Cardiac muscle cell (in vitro differentiated cells and primary cell): ENCODE results near the gene TPSAB1. TPM values are rescaled to one million over a fixed set of nuclear protein-coding genes. Genes with fewer than 3 reads are reported as not detected.

ENCODE experiments used
- DNase-seq, 2 donors: peaks; one replicate each; pipeline versions ENCODE4 v3.0.0 to v3.0.0-alpha.2; 2010 to 2017; ENCODE audit warnings: low read depth in 1 of 2, low spot score in 1 of 2
- H3K27ac ChIP-seq: fragments of 200-600 bp; sonication (generic); 2 replicates; pipeline ENCODE4 v1.5.1; 2016
- H3K27me3 ChIP-seq: fragments of 200-600 bp; sonication (generic); 2 replicates; pipeline ENCODE4 v1.6.0; 2016; ENCODE audit warnings: control low read depth
- H3K36me3 ChIP-seq: fragments of 200-600 bp; sonication (generic); 2 replicates; pipeline ENCODE4 v1.5.1; 2016; ENCODE audit warnings: control low read depth
- H3K4me1 ChIP-seq: fragments of 200-600 bp; sonication (generic); 2 replicates; pipeline ENCODE4 v1.8.1; 2017; ENCODE audit warnings: low read depth, mild to moderate bottlenecking, mixed run types
- H3K4me3 ChIP-seq: fragments of 200-600 bp; sonication (generic); 2 replicates; pipeline ENCODE4 v1.5.1; 2016; ENCODE audit warnings: mild to moderate bottlenecking
- H3K9me3 ChIP-seq: fragments of 200-600 bp; sonication (generic); 2 replicates; pipeline ENCODE4 v1.5.1; 2017; ENCODE audit warnings: low read depth, mild to moderate bottlenecking, control low read depth
- CTCF ChIP-seq: IDR thresholded peaks from 2 replicates; pipeline ENCODE4 v1.5.1; 2012; ENCODE audit warnings: low read depth, mild to moderate bottlenecking, low read length
- polyA plus RNA-seq: library from polyadenylated mRNA; unstranded; fragments of >200 nt; fragmentation: Nextera tagmentation; extraction: Ambion mirVana; gene quantifications from 2 replicates; pipeline ENCODE4 v1.2.1, GENCODE V29; 2016
- total RNA-seq: library from RNA; depleted of rRNA; stranded (reverse); fragments of >200 nt; gene quantifications from 2 replicates; pipeline ENCODE4 v1.2.3, GENCODE V29; 2016

Gene TPSAB1
- total and polyA plus RNA-seq, 2 experiments from 2014 or later = not detected

GRCh38 chr16:1281517-1281916 lies 41.0 kb downstream of the TPSAB1 start:
- no peak for DNase-seq
- Histone ChIP-seq H3K4me3 (no peak overlapping the region), H3K9me3 (no peaks in the 10 kb centered on the region), H3K4me1 (no peaks in the 10 kb centered on the region), H3K27ac (no peak overlapping the region), H3K36me3 (no peaks in the 10 kb centered on the region), H3K27me3 (no peaks in the 10 kb centered on the region)
- no peak for TF ChIP-seq CTCF

- DNase-seq = no peak
- no peak overlapping the region for H3K27ac ChIP-seq
- H3K9me3 ChIP-seq = no peaks in the 10 kb centered on the region
- TF ChIP-seq CTCF = no peak
- no peak overlapping the region for H3K4me3 ChIP-seq
- H3K36me3 ChIP-seq = no peaks in the 10 kb centered on the region
- no peaks in the 10 kb centered on the region for H3K27me3 ChIP-seq
- no peaks in the 10 kb centered on the region for H3K4me1 ChIP-seq
Measured at GRCh38 chr16:1282324-1282973, 41.9 kb downstream of the TPSAB1 start.

- Histone ChIP-seq H3K4me3 (no peak overlapping the region), H3K4me1 (no peaks in the 10 kb centered on the region), H3K27ac (no peak overlapping the region), H3K36me3 (no peaks in the 10 kb centered on the region), H3K9me3 (no peaks in the 10 kb centered on the region), H3K27me3 (no peaks in the 10 kb centered on the region)
- no peak for DNase-seq
- no peak for TF ChIP-seq CTCF
Measured at GRCh38 chr16:1283296-1283695, 42.8 kb downstream of the TPSAB1 start.

GRCh38 chr16:1283996-1284616 lies 43.6 kb downstream of the TPSAB1 start:
- Histone ChIP-seq H3K4me1 (no peaks in the 10 kb centered on the region), H3K27me3 (no peaks in the 10 kb centered on the region), H3K36me3 (no peaks in the 10 kb centered on the region), H3K4me3 (no peak overlapping the region), H3K9me3 (no peaks in the 10 kb centered on the region), H3K27ac (no peak overlapping the region)
- no peak for TF ChIP-seq CTCF
- no peak for DNase-seq

GRCh38 chr16:1285669-1286512 lies 45.4 kb downstream of the TPSAB1 start:
- no peak overlapping the region for H3K27ac ChIP-seq
- DNase-seq = peak in 1 of 2 donors; percentile 40
- no peak overlapping the region for H3K4me3 ChIP-seq
- peaks cover 6% of the 10 kb centered on the region for H3K4me1 ChIP-seq
- H3K36me3 ChIP-seq = no peaks in the 10 kb centered on the region
- H3K27me3 ChIP-seq = peaks cover 13% of the 10 kb centered on the region
- no peak for TF ChIP-seq CTCF
- no peaks in the 10 kb centered on the region for H3K9me3 ChIP-seq
